H1 (cell line): Measurements from ENCODE around the gene PLEKHA4. TPM values are rescaled to one million over a fixed set of nuclear protein-coding genes. Genes with fewer than 3 reads are reported as not detected.

Source experiments
- CTCF ChIA-PET: fragments of 300-600 bp; sonication (Branson Sonifier 250); formaldehyde crosslinking; loops from one replicate; lab custom pipeline; 2021; ENCODE audit not compliant: partially characterized antibody; lab: Charles Lee
- POLR2A ChIA-PET: fragments of 300-600 bp; sonication (Branson Sonifier 250); formaldehyde crosslinking; loops from one replicate; lab custom pipeline; 2021; ENCODE audit warnings: inconsistent platforms; ENCODE audit not compliant: partially characterized antibody; lab: Charles Lee
- DNase-seq, 2 experiments: peaks; one replicate each; pipeline versions ENCODE4 v3.0.0 to v3.0.0-alpha.2; 2010 to 2022; ENCODE audit warnings: low spot score in 2 of 2, low read depth in 1 of 2, mixed read lengths in 1 of 2
- FAIRE-seq: peaks from 2 replicates; lab custom pipeline; 2011; peaks lifted over from hg19 to GRCh38; lab: Jason Lieb, UNC
- H2AFZ ChIP-seq: 2 replicates; pipeline ENCODE4 v1.8.1; 2012; ENCODE audit warnings: low read length, inconsistent platforms
- H2AK5ac ChIP-seq: 2 replicates; pipeline ENCODE4 v1.6.1; 2013; ENCODE audit warnings: low read depth, low read length
- H2BK120ac ChIP-seq: replicated peaks from 2 replicates; pipeline ENCODE3; 2013; ENCODE audit warnings: low read depth, low read length, inconsistent platforms
- H2BK12ac ChIP-seq: 2 replicates; pipeline ENCODE4 v1.6.1; 2013; ENCODE audit warnings: low read depth, low read length
- H2BK15ac ChIP-seq: 2 replicates; pipeline ENCODE4 v1.6.1; 2013; ENCODE audit warnings: low read length
- H2BK20ac ChIP-seq: 2 replicates; pipeline ENCODE4 v1.6.1; 2013; ENCODE audit warnings: low read length
- H2BK5ac ChIP-seq: 2 replicates; pipeline ENCODE4 v1.6.1; 2013; ENCODE audit warnings: low read depth, low read length
- H3K14ac ChIP-seq: 2 replicates; pipeline ENCODE4 v1.6.1; 2013; ENCODE audit warnings: inconsistent platforms; ENCODE audit not compliant: insufficient read length
- H3K18ac ChIP-seq: 2 replicates; pipeline ENCODE4 v1.6.1; 2013; ENCODE audit warnings: low read length; ENCODE audit errors: extremely low read depth
- H3K23ac ChIP-seq: 2 replicates; pipeline ENCODE4 v1.6.1; 2013; ENCODE audit warnings: inconsistent platforms; ENCODE audit not compliant: insufficient read length
- H3K23me2 ChIP-seq: 2 replicates; pipeline ENCODE4 v1.6.1; 2013; ENCODE audit warnings: low read depth, low read length
- H3K27ac ChIP-seq: 2 replicates; pipeline ENCODE4 v1.6.1; 2011; ENCODE audit warnings: low read depth, low read length, inconsistent platforms
- H3K27me3 ChIP-seq, 4 experiments: replicated peaks in 1 of 4; 1 replicate in 1 of 4; 2 replicates in 3 of 4; pipeline versions ENCODE4 v1.6.1 to v1.8.1; 2011 to 2013; ENCODE audit warnings: low read length in 3 of 4, mild to moderate bottlenecking in 3 of 4, inconsistent platforms in 2 of 4, mixed read lengths in 2 of 4, moderate library complexity in 1 of 4; ENCODE audit not compliant: control insufficient read depth in 3 of 4, insufficient read depth in 3 of 4; ENCODE audit errors: extremely low read depth in 1 of 4
- H3K36me3 ChIP-seq, 4 experiments: 2 replicates each; pipeline versions ENCODE4 v1.6.1 to v1.8.1; 2011 to 2013; ENCODE audit warnings: mild to moderate bottlenecking in 4 of 4, low read length in 3 of 4, moderate library complexity in 2 of 4, control low read depth in 1 of 4, inconsistent platforms in 1 of 4; ENCODE audit not compliant: insufficient read depth in 4 of 4, control insufficient read depth in 2 of 4
- H3K4ac ChIP-seq: replicated peaks from 2 replicates; pipeline ENCODE3; 2013; ENCODE audit warnings: low read length, low read depth, mixed read lengths, inconsistent platforms; ENCODE audit not compliant: insufficient read length
- H3K4me1 ChIP-seq, 4 experiments: replicated peaks in 1 of 4; 1 replicate in 1 of 4; 2 replicates in 3 of 4; pipeline versions ENCODE4 v1.6.1 to v1.8.1; 2011 to 2013; ENCODE audit warnings: low read length in 3 of 4, inconsistent platforms in 2 of 4, mixed read lengths in 1 of 4; ENCODE audit not compliant: insufficient read depth in 4 of 4, control insufficient read depth in 3 of 4
- H3K4me2 ChIP-seq, 2 experiments: 2 replicates each; pipeline versions ENCODE4 v1.6.1 to v1.8.1; 2011 to 2013; ENCODE audit warnings: low read depth in 2 of 2, low read length in 2 of 2, control low read depth in 1 of 2, inconsistent platforms in 1 of 2, mild to moderate bottlenecking in 1 of 2; ENCODE audit not compliant: insufficient read depth in 1 of 2
- H3K4me3 ChIP-seq, 4 experiments: fragments of 200-600, 300-600 bp in 1 of 4; sonication (generic), shearing (Covaris generic), sonication (Bioruptor Twin) in 1 of 4; 2 replicates each; pipeline versions ENCODE4 v1.5.1 to v1.8.1; 2011 to 2016; ENCODE audit warnings: low read length in 4 of 4, low read depth in 3 of 4, control low read depth in 2 of 4, inconsistent platforms in 2 of 4, mild to moderate bottlenecking in 2 of 4, mixed read lengths in 1 of 4, moderate library complexity in 1 of 4; ENCODE audit not compliant: insufficient read depth in 2 of 4; ENCODE audit errors: extremely low read depth in 1 of 4
- H3K56ac ChIP-seq: replicated peaks from 2 replicates; pipeline ENCODE3; 2013; ENCODE audit warnings: low read depth, mild to moderate bottlenecking, mixed read lengths, low read length, inconsistent platforms; ENCODE audit not compliant: insufficient read length
- H3K79me1 ChIP-seq: 2 replicates; pipeline ENCODE4 v1.6.1; 2013; ENCODE audit warnings: low read depth, low read length, control low read depth
- H3K79me2 ChIP-seq, 2 experiments: 2 replicates each; pipeline versions ENCODE4 v1.6.1 to v1.8.1; 2012 to 2013; ENCODE audit warnings: low read length in 2 of 2, mild to moderate bottlenecking in 2 of 2, inconsistent platforms in 1 of 2; ENCODE audit not compliant: insufficient read depth in 2 of 2, control insufficient read depth in 1 of 2
- H3K9ac ChIP-seq, 4 experiments: replicated peaks in 1 of 4; 1 replicate in 1 of 4; 2 replicates in 3 of 4; pipeline versions ENCODE4 v1.6.1 to v1.8.1; 2011 to 2013; ENCODE audit warnings: low read depth in 3 of 4, low read length in 3 of 4, control low read depth in 2 of 4, mild to moderate bottlenecking in 2 of 4, moderate library complexity in 2 of 4, inconsistent platforms in 1 of 4; ENCODE audit errors: extremely low read depth in 1 of 4
- H3K9me3 ChIP-seq, 2 experiments: 2 replicates each; pipeline versions ENCODE4 v1.6.1 to v1.8.1; 2012 to 2013; ENCODE audit warnings: mild to moderate bottlenecking in 2 of 2, moderate library complexity in 2 of 2, control low read depth in 1 of 2, inconsistent platforms in 1 of 2, low read depth in 1 of 2, low read length in 1 of 2, mixed read lengths in 1 of 2; ENCODE audit not compliant: insufficient read depth in 2 of 2
- H4K20me1 ChIP-seq, 2 experiments: replicated peaks in 1 of 2; 2 replicates each; pipeline versions ENCODE3 to v1.8.1; 2011 to 2013; ENCODE audit warnings: inconsistent platforms in 2 of 2, low read length in 2 of 2, mild to moderate bottlenecking in 1 of 2; ENCODE audit not compliant: insufficient read depth in 2 of 2, control insufficient read depth in 1 of 2
- H4K5ac ChIP-seq: 2 replicates; pipeline ENCODE4 v1.6.1; 2013; ENCODE audit warnings: low read length, low read depth, mixed read lengths, inconsistent platforms; ENCODE audit not compliant: insufficient read length
- H4K8ac ChIP-seq: 2 replicates; pipeline ENCODE4 v1.8.0; 2013; ENCODE audit warnings: mild to moderate bottlenecking, moderate library complexity, low read length, inconsistent platforms; ENCODE audit not compliant: insufficient read depth; ENCODE audit errors: extremely low read depth
- H4K91ac ChIP-seq: replicated peaks from 2 replicates; pipeline ENCODE3; 2013; ENCODE audit warnings: low read length, mixed read lengths, inconsistent platforms; ENCODE audit not compliant: insufficient read length
- BACH1 ChIP-seq: IDR thresholded peaks from 2 replicates; pipeline ENCODE4 v1.6.1; 2012; ENCODE audit warnings: low read length, improper control_type of control experiment
- HDAC2 ChIP-seq, 2 experiments: fragments of 300-600 bp in 1 of 2; sonication (generic) in 1 of 2; IDR thresholded peaks; 2 replicates each; pipeline ENCODE4 v1.6.1; 2011 to 2012; ENCODE audit warnings: low read depth in 2 of 2, low read length in 2 of 2, mild to moderate bottlenecking in 2 of 2, moderate library complexity in 2 of 2, borderline replicate concordance in 1 of 2, inconsistent platforms in 1 of 2
- SP4 ChIP-seq: IDR thresholded peaks from 2 replicates; pipeline ENCODE4 v1.6.1; 2012; ENCODE audit warnings: low read length, inconsistent platforms
- WGBS, 2 experiments: shearing (Covaris generic) in 1 of 2; methylation state at CpG; one replicate each; pipeline versions ENCODE4 v1.1.6 to v1.1.7; 2013 to 2015; ENCODE audit warnings: low lambda C conversion rate in 2 of 2, mixed read lengths in 2 of 2, inconsistent platforms in 1 of 2, low coverage in 1 of 2, missing lambda C conversion rate in 1 of 2; ENCODE audit not compliant: insufficient replicate concordance in 2 of 2, insufficient coverage in 1 of 2, insufficient read length in 1 of 2; ENCODE audit errors: extremely low coverage in 1 of 2, missing lambda C conversion rate in 1 of 2; 5-methylcytosine and 5-hydroxymethylcytosine counted together
- polyA plus RNA-seq, 7 experiments: library from polyadenylated mRNA; depleted of rRNA in 3 of 7; stranded (reverse) in 5 of 7; unstranded in 2 of 7; fragments of >200 nt in 5 of 7; fragments of 200-250 nt in 2 of 7; gene quantifications; 1 replicate in 5 of 7; 2 replicates in 1 of 7; 4 replicates in 1 of 7; pipeline versions ENCODE4 v1.2.1 to v1.2.3, GENCODE V29; 2011 to 2013; ENCODE audit warnings: missing spikeins in 2 of 7, mixed read lengths in 2 of 7
- total RNA-seq: library from RNA; stranded (reverse); fragmentation: NEBNext Ultra II Directional; extraction: Animal tissue kit (Norgen Biotek cat#: 25700); gene quantifications from 2 replicates; pipeline ENCODE4 v1.2.1, GENCODE V29; 2021
- TF ChIP-seq, protein P1 (sequence below): IDR thresholded peaks from 2 replicates; pipeline ENCODE4 v1.6.1; 2012; ENCODE audit warnings: low read length, inconsistent platforms

PLEKHA4 gene
- total and polyA plus RNA-seq, 2 of the 8 experiments (the other 6 are each of a cell fraction or from before 2014, with no cell fraction given): 8.2 to 18.0 TPM

DNA sequence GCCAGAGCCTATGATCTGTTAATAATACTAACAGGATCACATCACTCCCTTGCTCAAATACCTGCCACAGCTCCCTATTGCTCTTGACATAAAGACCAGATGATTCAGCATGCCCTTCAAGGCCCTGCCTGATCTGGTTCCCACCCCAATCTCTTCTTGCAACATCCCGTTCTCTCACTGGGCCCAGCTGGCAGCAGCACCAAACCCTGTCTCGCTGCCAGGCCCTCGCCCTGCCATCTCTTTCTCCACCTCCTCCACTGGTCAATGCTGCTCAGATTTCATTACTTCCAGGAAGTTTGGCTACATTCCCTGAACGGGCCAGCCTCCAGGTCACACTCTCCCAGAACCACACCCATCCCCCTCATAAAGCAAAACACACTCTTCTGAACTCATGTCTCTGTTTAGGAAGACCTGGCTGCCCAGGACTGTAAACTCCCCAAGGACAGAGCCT, 49.0 kb downstream of the PLEKHA4 start:
- H3K4me1 ChIP-seq: no peaks in the 10 kb centered on the region; a peak in 1 of 7 replicates
- 90% methylated on average over 4 of the region's 4 CpGs; no CpG with 5 or more reads in 1 of the 2 experiments for WGBS, 2 experiments
- H3K23ac ChIP-seq: no peak overlapping the region
- H4K8ac ChIP-seq: no peak overlapping the region; the same call in 1 of the 2 replicates
- H2BK5ac ChIP-seq: no peak overlapping the region
- no peak overlapping the region for H2BK12ac ChIP-seq
- DNase-seq (no peak), FAIRE-seq (no peak)
- peaks cover 0 to 14% of the 10 kb centered on the region in 2 experiments for H4K20me1 ChIP-seq
- H3K36me3 ChIP-seq: peaks cover 0 to 10% (median 2%) of the 10 kb centered on the region in 4 experiments; a peak in 3 of 8 replicates
- no peak overlapping the region for H2AK5ac ChIP-seq
- H3K4ac ChIP-seq: no peak overlapping the region
- no peaks in the 10 kb centered on the region for H3K27me3 ChIP-seq
- no peak overlapping the region for H4K5ac ChIP-seq
- no peak overlapping the region for H3K18ac ChIP-seq
- no peak overlapping the region for H3K9ac ChIP-seq
- no peak overlapping the region for H3K14ac ChIP-seq
- no peak overlapping the region for H2BK15ac ChIP-seq
- POLR2A ChIA-PET: interaction anchor here (0.8 to 2.2 kb wide), 3 partner anchors 7 to 24 kb away, joined by 3 to 5 read pairs (median 4); no protein-coding TSS in a partner anchor
- H2BK120ac ChIP-seq: no peak overlapping the region
- no peaks in the 10 kb centered on the region for H3K79me1 ChIP-seq
- no peak overlapping the region for H3K56ac ChIP-seq
- no peaks in the 10 kb centered on the region; a peak in 1 of 4 replicates for H3K79me2 ChIP-seq
- no peak overlapping the region for H2BK20ac ChIP-seq
- no peaks in the 10 kb centered on the region for H3K9me3 ChIP-seq
- no peak overlapping the region for H3K4me3 ChIP-seq
- H3K27ac ChIP-seq: no peak overlapping the region
- peaks cover 14% of the 10 kb centered on the region; the same call in 1 of the 2 replicates for H3K23me2 ChIP-seq
- CTCF ChIA-PET: interaction anchor here (0.8 to 13.8 kb wide), 5 partner anchors 8 to 26 kb away, joined by 3 to 285 read pairs (median 9); no protein-coding TSS in a partner anchor
- H2AFZ ChIP-seq: no peak overlapping the region
- H3K4me2 ChIP-seq: no peak overlapping the region
- no peak overlapping the region for H4K91ac ChIP-seq
- TF ChIP-seq HDAC2 (IDR thresholded peaks at IDR 0.05; ENCODE audit: borderline replicate concordance in 1 of 2, low read depth in 2 of 2, low read length in 2 of 2) (no peak), BACH1 (no peak), SP4 (no peak)
- TF ChIP-seq, protein P1, sequence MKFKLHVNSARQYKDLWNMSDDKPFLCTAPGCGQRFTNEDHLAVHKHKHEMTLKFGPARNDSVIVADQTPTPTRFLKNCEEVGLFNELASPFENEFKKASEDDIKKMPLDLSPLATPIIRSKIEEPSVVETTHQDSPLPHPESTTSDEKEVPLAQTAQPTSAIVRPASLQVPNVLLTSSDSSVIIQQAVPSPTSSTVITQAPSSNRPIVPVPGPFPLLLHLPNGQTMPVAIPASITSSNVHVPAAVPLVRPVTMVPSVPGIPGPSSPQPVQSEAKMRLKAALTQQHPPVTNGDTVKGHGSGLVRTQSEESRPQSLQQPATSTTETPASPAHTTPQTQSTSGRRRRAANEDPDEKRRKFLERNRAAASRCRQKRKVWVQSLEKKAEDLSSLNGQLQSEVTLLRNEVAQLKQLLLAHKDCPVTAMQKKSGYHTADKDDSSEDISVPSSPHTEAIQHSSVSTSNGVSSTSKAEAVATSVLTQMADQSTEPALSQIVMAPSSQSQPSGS: no peak
